HG02840 (cell line): ENCODE data around the gene CMIP.

ENCODE experiments used
- ATAC-seq: cut with Tn5 transposase; IDR thresholded peaks from one replicate; pipeline ENCODE4 v1.9.1; 2021; ENCODE audit warnings: mild to moderate bottlenecking, moderate library complexity, moderate number of reproducible peaks; ENCODE audit not compliant: unreplicated experiment, low FRiP score

Gene CMIP

GRCh38 chr16:81458827-81459598 lies 14.4 kb downstream of the CMIP start:
- ATAC-seq, result no peak

- no peak for ATAC-seq
Observed at GRCh38 chr16:81460075-81460474, 15.5 kb downstream of the CMIP start.

GRCh38 chr16:81461243-81461642 lies 16.6 kb downstream of the CMIP start:
- no peak for ATAC-seq

DNA sequence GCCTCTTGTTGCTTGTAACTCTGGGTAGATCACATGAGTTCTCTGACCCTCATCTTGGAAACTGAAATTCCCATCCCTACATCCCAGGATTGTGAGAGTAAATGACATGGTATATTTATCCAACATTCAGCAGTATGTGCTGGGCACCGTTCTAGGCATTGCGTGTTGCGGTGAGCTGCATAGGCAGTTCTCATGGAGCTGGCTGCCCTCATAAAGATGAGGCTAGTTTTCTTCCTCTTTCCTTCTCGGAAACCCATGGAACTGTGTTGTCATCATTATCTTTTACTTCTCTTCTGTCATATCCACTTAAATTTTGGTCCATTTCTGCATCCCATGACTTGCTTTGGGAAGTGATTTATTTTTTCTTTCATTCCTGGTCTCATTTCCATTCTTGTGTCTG lies 17.2 kb downstream of the CMIP start:
- no peak for ATAC-seq

GRCh38 chr16:81462683-81463082 lies 18.1 kb downstream of the CMIP start:
- no peak for ATAC-seq

DNA sequence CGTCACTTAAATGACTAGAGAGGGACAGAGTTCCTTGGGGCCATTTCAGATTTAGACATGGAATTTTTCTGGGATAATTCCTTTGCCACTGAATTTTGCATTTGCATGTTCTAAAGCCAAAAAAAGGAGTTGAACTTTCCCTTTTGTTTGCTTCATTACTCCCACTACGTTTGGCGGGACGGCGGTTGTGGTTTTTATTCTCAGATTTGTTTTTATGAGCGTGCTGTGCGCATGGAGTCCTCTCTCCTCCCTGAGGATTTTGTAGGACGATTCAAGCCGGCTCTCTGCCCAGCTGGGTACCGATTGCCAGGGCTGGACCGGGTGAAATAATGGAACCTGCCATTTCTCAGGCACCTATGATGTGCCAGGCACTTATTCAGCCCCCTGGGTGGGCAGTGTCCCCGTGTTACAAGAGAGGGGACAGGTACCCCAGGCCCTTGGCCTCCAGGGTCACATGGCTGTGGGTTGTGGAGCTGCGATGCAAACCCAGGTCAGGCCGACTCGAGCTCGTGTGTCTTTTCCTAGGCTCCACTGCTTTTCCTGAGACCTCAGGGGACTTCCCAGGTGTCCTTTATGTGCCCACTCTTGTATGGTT lies 18.8 kb downstream of the CMIP start:
- ATAC-seq, result no peak

GRCh38 chr16:81464279-81464678 lies 19.7 kb downstream of the CMIP start:
- no peak for ATAC-seq

DNA sequence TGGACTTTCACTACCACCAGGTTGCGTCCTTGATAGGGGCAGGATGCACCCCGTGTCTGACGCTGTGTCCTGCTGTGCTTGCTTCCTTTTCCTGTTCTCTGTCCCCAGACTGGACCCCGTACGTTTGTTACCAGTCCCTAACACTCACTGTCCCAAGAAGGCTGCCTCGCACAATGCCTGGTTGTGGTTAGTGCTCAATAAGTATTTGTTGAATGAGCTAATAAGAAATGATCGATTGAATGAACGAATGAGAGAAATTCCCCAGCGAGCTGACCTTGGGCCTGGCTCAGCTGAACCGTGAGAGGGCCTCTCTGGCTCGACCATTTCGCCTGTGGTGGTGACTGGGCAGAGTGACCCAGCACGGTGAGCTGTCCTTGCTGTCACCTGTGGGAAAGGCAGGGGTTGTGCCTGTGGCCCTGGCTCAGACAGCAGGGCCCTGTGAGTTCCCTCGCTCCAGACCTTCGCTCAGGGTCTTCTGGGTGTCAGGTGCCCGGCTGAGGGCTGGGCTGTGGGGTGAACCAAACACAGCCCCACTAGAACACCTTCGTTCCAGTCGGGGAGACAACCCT lies 20.9 kb downstream of the CMIP start:
- no peak for ATAC-seq

DNA sequence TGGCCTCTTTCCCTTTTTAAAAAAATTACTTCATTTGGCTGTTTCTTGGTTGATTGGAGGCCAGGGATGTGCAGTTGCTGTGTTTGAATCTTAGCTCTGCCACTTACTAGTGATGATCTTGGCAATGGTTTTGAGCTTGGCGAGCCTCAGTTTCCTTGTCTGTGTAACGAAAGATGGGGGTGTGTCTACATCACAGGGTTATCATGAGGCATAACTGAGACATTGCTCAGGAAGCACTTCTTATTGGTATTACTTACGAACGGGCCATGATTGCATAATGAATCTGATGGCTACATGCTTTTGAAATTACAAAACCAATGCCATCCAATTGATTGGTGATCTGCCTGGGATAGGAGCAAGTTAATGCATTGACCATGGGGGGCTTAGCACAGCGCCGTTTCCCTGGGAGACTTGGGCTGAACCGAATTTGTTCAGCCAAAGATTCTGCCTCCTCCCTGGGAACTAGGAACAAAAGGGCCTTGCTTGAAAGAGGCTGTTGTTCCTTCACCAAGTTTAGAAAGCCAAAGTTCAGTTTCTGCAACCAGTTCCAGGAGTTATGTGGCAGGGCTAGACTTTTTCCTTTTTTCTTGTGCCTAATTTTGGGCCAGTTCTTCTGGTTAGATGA lies 21.9 kb downstream of the CMIP start:
- no peak for ATAC-seq

DNA sequence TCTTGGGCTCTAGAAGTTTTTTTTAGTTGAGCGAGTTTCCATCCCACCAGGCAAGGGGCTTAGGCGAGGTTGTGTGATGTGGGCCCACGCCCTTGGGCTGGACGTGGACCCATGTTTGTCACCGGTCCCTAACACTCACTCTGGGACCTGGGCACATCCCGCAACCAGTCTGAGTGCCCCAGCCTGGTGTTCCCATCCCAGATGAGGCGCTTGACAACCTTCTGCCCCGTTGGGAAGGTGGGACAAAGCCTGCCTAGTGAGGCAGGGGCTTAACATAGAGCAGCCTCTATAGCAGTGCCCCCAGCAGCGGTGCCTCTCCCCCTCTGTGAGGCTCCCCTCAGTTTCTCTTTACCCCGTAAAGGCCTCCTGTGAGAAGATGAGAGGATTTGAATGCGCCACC lies 22.5 kb downstream of the CMIP start:
- ATAC-seq, result no peak

- no peak for ATAC-seq
Observed at GRCh38 chr16:81467815-81468214, 23.2 kb downstream of the CMIP start.

GRCh38 chr16:81468269-81468902 lies 23.8 kb downstream of the CMIP start:
- ATAC-seq, result no peak

- ATAC-seq, result no peak
Observed at GRCh38 chr16:81469183-81469677, 24.6 kb downstream of the CMIP start.

DNA sequence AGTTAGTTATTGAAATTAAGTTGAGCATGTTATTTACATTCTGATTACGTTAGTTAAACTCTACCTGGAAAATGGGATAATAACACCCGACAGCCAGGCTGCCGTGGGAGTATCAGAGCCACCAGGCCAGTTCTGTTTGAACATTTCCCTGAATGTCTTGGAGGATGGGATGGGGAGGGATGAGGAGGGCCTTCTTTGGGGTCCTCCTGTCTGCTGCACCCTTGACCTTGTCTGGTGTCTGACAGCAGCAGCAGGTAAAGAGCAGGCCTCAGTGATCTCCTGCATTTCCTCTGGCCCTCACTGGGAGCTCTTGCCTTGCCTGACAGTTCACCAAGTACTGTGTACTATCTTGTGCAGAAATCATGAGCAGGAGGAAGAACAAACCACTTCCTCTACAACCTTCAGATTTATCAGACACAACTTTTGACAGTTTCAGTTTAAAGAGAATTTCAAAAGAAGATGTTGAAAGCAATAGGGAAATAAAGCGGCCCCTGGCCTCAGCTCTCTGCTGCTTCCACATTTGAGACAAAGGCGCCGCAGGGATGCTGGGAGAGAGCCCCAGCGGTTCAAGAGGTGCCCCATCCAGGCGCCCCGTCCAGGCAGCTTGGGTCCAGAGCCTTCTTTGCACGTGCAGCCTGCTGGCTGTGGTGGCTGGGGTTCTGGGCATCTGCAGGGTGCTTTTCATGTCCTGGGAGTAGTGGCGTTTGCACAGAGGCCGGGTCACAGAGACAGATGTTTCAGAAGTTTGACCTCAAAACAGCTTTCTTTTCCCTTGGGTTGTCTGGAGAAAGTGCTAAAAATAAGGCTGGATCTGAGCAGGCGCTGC lies 25.3 kb downstream of the CMIP start:
- peak; percentile 68 for ATAC-seq

DNA sequence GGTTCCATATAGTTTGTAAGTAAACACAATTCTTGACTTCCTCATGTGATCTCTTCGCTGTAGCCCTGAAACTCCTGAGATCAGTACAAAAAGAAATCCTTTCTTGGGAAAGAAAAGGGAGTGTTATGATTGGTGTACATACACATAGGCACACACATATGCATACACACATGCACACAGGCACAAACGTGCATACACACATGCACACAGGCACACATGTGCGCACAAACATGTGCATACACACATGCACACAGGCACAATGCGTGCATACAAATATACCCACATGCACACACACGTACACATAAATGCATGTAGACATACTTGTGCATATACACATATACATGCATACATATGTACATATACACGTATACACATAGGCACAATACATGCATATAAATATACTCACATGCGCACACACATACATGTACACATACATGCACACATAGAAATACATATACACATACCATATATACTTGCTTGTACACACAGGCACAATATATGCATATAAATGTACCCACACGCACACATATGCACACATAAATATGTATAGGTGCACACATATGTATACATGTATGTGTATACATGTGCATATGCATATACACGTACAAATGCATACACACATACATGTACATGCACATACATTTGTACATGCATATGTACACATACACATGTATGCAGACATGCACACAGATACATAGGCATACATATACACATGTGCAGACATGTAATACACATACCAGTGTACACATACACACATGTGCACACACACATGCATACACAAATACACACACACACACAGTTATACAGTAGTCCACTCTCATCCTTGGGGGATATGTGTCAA lies 26.4 kb downstream of the CMIP start:
- no peak for ATAC-seq

GRCh38 chr16:81471882-81472281 lies 27.3 kb downstream of the CMIP start:
- ATAC-seq, result no peak

- ATAC-seq, result no peak
Observed at GRCh38 chr16:81472391-81472790, 27.8 kb downstream of the CMIP start.

DNA sequence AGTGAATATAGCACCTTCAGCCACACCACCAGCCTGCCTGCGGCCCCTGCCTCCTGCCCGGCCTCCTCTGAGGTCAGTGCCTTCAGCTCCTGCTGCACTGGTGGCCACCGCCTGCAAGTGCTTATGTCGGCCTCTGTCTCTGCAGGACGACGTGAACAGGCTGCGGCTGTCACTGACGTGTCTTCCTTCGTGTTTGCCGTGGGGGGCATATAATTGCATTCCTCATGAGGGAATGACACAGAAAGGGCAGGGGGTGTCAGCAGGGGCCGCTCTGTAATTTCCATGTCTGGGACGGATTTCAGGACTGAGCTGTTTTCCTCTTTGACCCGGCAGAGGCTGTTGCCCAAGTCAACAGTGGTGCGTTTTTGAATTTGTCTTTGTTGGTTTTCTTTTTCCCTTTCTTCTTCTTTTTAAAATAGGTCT lies 28.5 kb downstream of the CMIP start:
- no peak for ATAC-seq

- no peak for ATAC-seq
Observed at GRCh38 chr16:81473558-81473957, 28.9 kb downstream of the CMIP start.
